Stimulated activated CD4-positive, alpha-beta T cell treated with anti-CD3 and anti-CD28 coated beads, Interleukin-4, amount 100 ng/mL, for 1 hour (primary cell): ENCODE measurements around the gene PUM2.

Experiments
- DNase-seq: peaks from one replicate; pipeline ENCODE4 v3.0.0-alpha.2; 2020

PUM2 gene

DNA sequence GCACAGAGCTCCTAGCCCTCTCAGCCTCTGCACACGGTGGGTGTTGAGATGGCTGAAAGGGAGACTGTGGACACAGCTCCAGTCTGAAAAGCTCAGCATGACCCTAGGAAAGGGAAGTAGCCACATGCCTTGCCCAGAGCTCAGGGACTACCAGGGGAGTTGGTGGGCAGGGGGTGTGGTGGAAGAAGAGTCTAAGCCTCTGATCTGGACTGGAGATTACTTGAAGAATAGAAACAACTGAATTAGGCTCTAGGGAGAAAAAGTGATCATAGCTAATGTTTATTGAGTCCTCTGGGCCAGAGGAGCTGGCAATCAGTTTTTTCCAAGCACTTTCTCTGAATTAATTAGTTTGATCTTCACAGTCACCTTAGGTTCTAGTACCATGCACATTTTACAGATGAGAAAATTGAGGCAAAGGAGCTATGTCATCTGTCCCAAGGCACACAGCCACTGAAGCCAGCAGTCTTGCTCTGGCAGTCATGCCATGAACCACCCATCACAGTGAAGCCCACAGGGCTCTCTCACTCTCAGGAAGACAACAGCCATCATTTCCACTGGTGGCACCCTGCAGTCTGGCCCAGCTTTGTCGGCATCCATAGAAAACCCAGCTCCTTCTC is 136.0 kb downstream of the PUM2 start:
- DNase-seq: no peak

- no peak for DNase-seq
These were observed 136.7 kb downstream of the PUM2 start for GRCh38 chr2:20213651-20214565.

GRCh38 chr2:20212871-20213503 is 137.7 kb downstream of the PUM2 start:
- no peak for DNase-seq

DNA sequence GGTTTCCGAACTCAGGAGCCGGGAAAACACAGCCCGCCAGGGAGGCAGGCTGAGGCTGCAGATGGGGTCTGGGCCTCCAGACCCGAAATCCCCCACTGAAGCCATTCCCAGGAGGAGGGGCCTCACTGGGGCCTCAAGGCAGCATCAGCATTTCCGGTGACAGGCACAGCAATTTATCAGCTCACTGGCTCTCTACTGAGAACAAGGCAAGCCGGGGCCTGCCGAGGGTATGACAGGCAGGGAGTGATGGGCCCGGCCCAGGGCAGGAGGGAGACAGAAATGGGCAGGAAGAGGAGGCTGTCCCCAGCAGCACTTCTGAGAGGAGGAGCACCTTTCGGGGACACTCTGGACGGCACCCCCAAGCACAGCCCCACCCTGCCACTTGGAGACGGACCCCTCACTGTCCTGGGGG is 138.2 kb downstream of the PUM2 start:
- no peak for DNase-seq

- DNase-seq: no peak
These were observed 138.7 kb downstream of the PUM2 start for GRCh38 chr2:20211860-20212458.

DNA sequence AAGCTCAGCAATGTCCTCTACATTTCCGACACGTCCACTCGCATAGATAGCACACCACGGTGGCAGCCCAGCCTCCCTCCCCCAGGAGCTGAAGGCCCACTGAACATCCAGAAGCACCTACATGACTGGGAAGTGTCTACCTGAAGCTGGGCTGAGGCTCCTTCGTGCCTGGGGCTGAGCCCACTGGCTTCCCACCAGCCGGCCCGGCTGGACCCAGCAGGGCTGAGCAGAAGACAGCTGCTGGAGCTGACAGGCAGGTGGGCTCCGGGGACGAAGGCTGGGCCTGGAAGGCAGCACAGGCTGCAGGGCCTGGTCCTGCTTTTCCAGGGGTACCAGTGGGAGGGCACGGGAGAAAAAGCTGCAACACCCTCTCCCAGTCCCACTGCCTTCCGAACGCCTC is 139.2 kb downstream of the PUM2 start:
- DNase-seq: no peak

DNA sequence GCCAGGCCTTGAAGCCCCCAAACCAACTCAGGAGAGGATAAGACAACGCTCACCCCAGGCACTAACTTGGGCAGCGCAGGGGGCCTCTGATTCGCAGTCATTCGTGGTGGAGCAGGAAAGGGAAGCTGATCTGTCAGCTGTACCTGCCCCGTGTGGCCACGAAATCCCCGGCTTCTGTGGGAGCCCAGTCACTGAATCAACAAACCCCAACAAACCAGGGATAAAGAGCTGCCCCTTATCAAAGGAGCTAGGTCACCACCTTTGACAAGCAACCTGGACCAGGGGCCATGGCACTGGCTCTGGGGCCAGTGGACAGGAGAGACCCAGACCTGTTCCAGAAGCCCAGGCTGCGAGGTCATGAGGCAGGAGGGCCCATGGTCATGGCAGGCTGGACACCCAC is 140.2 kb downstream of the PUM2 start:
- no peak for DNase-seq

DNA sequence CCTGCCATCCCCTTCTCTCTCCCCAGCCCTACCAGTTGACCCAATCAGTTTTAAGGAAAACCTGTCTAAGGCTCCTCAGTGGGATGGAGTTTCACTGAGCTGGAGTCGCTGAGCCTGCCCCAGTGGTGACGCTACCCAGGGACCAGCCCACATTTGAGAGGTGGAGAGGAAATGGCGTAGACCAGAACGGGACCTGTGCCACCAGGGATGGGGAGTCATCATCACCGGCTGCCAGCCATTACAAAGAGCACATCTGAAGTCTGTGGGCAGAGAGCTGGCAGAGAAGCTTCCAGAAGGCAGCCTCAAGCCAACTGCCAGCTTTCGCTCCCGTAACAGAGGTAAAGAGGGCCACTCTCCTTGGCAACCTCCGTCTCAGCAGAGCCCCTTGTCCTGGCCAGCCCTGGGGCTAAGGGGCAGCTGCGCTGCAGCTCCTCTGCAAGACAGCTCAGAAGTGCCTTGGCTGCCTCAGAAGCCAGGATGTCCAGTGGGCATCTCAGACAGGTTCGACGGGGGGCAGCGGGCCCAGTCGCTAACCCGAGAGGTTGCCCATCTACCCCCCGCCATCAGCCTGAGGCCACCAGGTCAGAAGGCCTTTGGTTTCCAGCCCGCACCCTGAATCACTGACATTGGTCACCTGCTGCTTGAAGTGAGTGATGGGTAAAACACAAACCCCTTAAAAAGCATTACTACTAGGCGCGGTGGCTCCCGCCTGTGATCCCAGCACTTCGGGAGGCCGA is 141.1 kb downstream of the PUM2 start:
- DNase-seq: no peak

DNA sequence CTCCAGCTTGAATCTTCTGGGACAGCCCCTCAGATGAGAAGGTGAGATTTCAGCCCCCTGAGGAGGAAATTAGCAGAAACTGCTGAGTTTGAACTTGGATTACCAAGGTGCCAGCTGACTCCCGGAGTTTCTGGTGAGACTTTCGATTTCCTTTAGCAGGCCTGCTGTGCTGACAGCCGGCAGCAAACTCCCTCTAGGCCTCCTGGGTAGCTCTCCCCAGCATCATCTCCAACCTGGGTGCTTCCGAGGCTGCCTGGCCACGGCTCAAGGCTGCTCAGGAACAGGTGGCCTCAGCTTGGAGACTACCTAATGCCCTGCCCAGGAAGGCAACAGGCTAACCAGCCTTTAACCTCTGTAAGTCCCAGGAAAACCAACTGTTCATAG is 142.2 kb downstream of the PUM2 start:
- DNase-seq: no peak

- no peak for DNase-seq
These were observed 143.6 kb downstream of the PUM2 start for GRCh38 chr2:20207051-20207450.

DNA sequence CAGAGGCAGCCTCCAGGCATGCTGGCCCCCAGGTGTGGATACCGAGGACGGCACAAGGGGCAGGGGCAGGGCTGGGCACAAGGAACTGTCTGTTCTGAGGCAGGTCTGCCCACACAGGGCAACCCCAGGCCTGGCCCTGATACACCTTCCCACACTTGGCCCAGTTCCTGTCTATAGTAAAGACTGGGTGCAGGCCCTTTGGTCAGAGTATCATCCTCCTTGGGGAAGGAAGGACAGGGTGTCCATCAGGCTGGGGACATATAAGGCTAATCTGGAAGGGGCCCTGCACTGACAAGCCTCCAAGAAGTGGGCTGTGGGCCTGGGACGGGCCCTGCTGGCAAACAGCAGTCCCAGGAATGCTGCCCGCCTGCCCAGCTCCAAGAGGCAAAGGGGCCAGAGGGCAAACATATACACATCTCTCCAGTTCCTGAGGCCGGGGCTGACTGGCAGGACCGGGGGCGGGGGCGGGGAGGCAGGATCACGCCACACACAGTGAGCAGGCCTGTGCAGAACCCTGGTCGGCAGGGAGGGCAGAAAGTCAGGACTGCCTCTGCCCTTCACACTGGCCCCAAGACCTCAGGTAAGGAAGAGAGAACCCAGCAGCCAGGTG is 144.6 kb downstream of the PUM2 start:
- DNase-seq: no peak

GRCh38 chr2:20205069-20205468 is 145.6 kb downstream of the PUM2 start:
- DNase-seq: no peak

DNA sequence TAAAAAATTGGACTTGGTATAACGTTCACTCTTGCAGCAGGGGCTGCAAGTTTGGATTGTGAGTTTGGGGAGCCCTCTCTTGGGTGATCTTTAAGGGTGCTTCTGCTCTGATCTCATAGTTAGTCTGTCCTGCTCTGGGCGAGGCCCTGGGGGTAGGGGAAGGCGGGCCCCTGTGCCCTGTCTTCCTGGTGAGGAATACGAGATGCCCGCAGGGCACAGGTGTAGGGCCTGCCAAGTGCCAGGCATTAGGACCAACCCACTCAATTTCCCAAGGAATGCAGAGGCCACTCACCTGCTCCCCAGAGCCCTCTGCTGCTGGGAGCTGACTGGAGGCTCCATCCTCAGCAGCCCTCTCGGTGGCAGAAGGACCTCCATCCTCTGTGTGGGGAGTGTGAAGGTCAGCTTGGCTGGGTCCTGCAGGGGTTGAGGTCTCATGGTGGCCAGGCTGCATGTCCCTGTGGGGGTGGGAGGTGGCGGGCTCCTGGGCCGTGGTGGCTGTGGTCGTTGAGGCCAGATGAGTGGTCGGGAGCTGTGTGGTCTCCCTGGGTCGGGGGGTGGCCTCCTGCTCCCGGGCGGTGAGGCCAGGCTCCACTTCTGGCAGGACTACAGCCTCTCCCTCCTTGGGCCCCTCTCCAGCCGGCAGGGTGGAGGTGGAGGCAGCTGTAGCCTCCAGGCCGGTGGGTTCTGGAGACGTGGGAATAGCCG is 147.0 kb downstream of the PUM2 start:
- no peak for DNase-seq

GRCh38 chr2:20203072-20203471 is 147.6 kb downstream of the PUM2 start:
- DNase-seq: no peak

GRCh38 chr2:20201671-20202070 is 149.0 kb downstream of the PUM2 start:
- DNase-seq: no peak

- no peak for DNase-seq
These were observed 149.7 kb downstream of the PUM2 start for GRCh38 chr2:20200697-20201555.

- DNase-seq: no peak
These were observed 150.9 kb downstream of the PUM2 start for GRCh38 chr2:20199633-20200270.

DNA sequence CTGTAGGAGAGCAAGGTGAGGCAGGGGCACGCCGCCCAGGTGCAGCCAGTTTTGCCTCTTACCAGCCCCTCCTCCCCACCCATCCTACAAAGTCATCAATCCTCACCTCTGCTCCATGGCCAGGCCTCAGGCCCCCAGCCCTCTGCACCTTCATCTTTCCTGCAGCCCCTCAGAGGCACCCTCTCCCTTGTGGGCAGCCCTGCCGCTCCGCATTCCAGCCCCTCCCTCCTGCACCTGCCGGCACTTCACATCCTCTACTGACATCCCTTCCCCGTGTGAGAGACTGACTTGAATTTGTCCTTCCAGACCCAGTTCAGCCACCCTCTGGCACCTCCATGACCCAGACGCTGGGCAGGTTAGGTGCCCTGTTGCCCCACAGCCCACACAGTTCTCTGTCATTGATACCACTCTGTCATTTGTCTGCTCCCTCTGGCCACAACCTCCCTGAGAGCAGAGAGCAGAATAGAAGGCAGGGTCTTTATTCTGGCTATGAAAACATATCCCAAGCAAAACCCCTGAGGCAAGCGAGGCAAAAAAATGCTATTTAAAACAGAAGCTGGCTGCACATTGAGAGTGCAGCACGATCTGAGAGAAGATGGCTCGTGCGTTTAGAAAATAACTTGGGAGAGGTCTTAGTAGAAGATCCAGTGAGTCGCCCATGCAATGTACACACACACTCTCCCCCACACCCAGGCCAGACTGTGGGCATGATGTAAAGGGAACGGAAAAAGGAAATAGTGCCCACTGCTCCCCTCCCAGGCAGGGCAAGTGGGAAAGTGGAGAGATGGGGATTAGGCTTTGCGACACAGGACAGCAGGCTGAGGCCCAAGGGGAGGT is 151.6 kb downstream of the PUM2 start:
- DNase-seq: no peak
